Measurements from ENCODE around the gene FPR1.

The FPR1 gene, protein sequence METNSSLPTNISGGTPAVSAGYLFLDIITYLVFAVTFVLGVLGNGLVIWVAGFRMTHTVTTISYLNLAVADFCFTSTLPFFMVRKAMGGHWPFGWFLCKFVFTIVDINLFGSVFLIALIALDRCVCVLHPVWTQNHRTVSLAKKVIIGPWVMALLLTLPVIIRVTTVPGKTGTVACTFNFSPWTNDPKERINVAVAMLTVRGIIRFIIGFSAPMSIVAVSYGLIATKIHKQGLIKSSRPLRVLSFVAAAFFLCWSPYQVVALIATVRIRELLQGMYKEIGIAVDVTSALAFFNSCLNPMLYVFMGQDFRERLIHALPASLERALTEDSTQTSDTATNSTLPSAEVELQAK

DNA sequence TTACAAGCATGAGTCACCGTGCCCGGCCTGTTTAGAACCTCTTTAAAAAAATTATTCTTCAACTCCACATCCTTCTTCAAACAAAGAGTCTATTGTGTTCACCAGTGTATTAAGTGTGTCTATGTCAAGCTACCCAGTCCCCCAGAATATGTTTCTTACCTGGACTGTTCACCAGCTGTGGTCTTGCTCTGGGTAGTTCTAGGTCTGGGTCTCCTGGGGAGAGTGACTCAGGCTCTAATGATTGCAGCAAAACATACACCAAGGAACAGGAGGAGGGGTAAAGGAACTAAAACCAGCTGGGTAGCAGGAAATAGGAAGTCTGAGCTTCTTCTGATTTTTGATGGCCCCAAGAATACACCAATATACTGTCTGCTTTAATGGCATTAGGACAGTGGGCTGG, at the start of gene FPR1:
TSS of gene FPR1 (minus strand) at position 224 of the 400 bp plus-strand sequence. CDS start 4,884 bp downstream, outside the sequence.
- in situ Hi-C loops (cut with MboI; ENCODE audit: low sequenced_read_pairs), result no loop called here

DNA sequence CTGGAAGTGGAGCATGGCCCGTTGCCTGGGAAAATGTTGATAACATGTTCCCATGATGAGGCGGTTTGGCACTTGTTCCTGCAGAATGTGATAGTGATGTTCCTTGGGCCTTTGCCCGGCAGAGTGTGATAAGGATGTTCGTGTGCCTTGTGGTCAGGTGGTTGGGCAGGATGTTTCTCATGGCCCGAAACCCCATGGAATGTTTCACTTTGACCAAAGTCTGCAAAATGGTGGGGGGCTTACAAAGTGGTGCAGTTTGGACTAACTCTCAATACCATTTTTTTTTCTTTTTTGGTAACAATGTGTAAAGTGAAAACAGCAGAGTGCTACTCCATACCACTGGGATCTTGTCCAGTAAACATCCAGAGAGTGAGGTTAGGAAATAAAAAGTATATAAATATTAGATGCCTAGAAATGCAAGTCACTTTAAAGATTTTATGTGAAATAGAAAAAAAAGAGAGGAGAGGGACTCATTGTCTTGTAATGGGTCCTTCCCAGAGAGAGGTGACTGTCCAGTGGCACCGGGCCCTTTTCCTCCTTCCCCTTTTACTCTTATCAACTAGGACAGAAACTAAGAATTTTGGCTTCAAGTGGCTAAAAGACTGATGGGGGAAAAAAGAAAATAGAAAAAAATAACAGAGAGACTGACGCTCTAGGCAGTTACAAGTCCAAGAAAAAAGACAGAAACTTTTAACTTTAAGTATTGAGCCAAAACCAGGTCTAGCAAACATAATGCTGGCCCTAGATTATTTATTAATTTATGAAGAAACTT, 49.0 kb upstream of the FPR1 start:
- in situ Hi-C loops (cut with MboI; ENCODE audit: low sequenced_read_pairs), result no loop called here

DNA sequence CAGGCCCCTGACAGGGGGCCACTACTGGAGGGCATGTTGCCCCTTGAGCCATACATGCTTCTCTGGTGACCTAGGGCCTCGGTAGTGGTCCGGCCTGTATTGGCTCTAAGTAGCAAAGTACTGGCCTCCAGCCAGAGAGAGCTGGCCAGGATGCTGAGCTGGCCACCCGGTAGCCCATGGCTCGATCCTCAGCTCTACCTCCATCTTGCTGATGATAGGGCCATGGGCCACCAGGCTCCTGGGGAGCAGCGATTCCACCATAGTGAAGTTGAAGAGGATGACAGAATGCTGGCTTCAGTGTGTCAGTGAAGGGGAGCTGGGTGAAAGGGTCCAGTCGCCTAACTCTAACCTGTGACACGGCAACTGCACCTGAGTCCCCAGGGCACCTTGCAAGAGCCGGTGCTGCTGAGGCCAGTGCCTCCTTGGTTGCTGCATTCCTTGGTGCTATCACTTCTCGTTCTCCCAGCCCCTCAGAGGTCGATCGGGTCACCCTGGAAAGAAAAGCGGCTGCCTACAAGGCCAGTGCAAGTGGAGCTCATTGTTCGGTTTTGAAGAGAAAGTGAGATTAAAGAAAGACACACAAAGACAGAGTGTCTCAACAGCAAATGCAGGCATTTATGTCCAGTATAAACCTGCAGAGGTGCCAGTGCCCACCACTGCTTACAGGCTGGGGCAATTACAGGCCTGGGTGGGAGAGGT, 48.2 kb upstream of the FPR1 start:
- in situ Hi-C loops (cut with MboI; ENCODE audit: low sequenced_read_pairs), result no loop called here

DNA sequence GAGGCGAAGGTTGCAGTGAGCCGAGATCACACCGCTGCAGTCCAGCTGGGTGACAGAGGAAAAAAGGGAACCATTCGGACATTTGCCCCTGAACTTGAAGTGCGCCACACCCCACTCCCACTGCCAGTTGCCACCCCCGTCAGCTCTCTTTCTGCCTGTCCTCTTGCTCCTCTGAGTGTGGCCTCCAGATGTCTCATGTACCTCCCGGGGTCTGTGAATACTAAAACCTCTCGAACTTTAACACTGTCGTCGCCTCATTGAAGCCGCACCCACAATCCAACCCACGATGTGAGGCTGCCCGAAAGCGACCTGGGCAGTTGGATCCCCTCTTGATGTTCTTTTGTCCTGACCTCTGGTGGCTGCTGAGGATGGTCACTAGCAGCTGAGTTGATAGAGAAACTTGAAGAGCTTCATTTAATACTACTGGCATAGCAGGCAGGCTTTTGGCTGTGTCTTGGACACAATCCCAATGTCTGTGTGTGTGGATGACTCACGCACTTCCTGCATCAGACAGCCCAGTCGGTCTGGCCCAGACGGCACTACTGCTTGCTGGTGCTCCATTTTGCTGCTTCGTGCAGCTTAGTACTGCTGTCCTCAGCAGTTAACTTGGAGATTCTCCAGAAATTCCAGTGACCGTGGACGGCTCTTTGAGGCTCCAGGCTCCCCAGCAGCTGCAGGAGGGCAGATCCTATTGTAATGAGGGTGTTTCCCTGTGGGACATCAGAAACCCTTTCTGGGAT, 47.5 kb upstream of the FPR1 start:
- in situ Hi-C loops (cut with MboI; ENCODE audit: low sequenced_read_pairs), result no loop called here

DNA sequence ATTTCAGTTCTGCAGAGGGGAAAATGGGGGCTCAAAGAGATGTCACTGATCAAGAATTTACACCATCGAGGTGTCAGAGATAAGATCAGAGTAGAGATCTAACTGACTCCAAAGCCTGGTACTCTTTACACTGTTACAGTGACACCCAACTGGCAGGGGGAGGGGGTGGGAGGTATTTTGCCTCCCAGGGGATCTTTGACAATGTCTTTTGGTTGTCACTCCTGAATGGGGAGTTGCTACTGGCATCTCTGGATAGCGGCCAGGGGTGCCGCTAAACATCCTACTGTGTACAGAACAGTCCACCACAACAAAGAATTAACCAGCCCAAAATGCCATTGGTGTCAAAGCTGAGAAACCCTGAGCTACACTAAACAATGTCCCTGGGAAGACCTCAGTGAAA, 46.4 kb upstream of the FPR1 start:
- in situ Hi-C loops (cut with MboI; ENCODE audit: low sequenced_read_pairs), result no loop called here

DNA sequence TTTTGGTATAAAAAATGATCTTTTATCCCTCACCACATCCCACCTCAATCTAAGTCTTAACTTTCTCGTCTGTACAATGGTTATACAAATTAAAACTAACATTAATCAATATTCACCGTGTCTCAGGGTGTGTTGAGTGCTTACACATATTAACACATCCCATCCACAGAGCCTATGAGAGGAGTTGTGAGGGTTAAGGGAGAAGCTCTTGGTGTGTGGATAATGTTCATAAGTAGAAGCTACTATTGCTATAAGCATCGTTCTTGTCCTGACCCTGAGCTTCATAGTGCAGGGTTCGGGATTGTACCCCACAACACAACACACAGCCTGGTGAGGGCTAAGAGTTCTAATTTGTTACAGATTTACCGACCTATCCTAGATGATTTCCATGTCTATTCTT, 45.8 kb upstream of the FPR1 start:
- in situ Hi-C loops (cut with MboI; ENCODE audit: low sequenced_read_pairs), result no loop called here

DNA sequence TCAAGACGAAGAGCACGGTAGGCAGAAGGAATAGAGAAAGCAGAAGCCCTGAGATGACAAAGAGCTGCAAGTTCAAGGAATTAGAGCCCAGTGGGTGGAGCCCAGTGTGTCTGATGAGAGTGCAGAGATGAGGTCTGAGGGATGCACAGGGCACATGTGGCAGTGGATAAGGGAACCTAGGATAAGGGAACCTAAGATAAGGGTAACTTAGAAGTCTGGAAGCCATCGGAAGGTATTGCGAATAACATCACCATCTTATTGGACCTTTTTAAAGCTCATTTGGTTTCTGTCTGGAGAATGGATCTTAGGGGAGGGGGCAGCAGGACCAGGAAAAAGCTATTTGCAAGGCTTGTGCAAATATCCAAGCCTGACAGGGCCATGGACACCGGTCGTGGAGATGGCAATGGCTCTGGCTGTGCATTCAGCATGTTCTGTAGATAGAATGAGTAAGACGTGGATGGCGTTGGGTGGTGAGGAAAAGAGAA, 44.6 kb upstream of the FPR1 start:
- in situ Hi-C loops (cut with MboI; ENCODE audit: low sequenced_read_pairs), result no loop called here

DNA sequence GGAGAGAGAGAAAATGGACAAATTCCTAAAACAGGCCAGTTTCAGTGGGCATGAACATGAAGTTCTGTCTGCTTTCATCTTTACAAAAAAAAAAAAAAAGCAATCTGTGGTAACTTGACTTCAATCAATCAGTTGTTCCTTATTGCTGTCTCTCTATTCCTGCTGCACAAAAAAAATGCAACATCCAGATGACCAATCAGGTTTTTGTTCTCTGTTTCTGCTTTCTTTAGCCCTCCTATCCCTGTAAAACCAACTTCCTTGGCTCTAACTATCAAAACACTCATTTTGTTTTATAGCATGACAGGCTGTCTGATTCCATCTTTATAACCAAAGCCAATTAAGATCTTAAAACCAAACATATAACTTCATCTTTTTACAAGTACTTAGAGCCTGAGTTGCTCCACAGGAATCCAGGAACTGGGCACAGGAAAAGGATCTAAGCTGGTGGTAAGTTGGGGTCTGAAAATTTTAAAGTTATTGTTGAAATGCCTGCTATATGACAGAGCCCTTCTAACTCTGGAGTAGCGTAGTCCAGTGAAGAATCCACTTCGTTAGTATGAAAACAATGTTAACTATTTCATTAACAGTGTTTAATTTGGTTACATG, 43.3 kb upstream of the FPR1 start, which contains the start of gene FPR3:
TSS of gene FPR3 (plus strand) at position 273 of the 606 bp plus-strand sequence. CDS start 28,592 bp downstream, outside the sequence.
- in situ Hi-C loops (cut with MboI; ENCODE audit: low sequenced_read_pairs), result no loop called here

DNA sequence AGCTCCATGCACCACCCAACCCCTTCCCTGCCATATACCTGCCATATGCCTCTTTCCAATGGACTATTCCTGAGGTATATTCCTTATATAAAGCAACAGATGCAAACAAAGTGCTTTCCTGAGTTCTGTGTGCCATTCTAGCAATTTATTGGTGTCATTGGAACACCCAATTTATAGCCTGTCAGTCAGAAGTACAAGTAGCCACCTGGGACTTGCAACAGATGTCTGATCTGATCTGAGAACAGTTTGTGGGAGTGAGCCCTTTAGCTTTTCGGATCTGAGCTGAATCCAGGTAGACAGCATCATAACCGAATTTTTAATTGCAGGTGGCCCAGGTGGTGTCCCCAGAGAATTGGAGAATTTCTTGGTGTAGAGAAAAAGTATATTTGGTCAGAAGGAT, 42.3 kb upstream of the FPR1 start:
- in situ Hi-C loops (cut with MboI; ENCODE audit: low sequenced_read_pairs), result no loop called here

DNA sequence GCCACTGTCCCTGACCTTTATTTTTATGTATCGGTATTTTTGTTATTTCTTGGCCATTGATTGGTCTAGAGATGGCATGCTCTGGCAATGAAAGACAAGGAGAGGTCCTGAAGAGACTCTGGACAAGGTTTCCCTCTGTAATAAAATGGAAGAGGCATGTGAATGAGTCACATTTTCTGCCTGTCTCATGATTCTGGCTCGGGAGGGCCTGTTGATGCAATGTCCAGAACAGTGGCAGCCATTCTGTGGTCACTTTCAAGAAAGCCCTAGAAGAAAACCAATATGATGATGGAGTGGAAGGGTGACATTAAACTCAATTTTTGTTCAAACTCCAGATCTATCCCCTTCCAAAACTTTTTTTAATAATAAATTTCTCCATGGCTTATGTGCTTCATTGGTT, 41.3 kb upstream of the FPR1 start:
- in situ Hi-C loops (cut with MboI; ENCODE audit: low sequenced_read_pairs), result no loop called here

DNA sequence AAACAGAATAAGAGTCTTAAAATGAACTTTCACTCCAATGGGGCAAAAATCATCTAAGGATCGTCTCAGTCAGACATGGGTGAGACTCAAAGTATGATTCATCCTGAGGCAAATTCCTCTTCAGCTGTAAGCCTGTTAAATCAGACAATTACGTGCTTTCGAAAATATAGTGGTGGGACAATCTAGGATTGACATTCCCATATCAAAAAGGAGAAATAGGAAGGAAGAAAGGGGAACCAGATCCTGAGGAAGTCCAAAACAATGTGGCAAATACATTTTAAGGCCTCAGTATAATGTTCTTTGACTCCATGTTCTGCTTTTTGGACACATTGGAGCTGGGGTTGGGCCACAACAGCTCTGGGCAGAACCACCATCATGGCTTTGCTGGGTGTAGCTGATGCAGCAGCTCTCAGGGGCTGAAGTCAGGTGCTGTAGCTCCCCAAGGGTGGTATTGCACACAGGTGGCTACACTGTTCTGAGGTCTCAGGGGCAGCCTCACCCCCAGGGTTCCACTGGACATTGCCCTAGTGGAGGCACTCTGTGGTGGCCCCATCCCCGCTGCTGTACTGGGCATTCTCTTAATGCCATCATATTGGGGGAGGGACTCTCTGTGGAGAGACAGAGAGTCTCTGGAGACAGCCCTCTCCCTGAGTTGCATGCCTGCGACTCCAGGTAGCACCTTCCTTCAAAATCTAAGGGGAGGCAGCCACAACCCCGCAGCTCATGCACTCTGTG, 37.5 kb upstream of the FPR1 start:
- in situ Hi-C loops (cut with MboI; ENCODE audit: low sequenced_read_pairs), result no loop called here

DNA sequence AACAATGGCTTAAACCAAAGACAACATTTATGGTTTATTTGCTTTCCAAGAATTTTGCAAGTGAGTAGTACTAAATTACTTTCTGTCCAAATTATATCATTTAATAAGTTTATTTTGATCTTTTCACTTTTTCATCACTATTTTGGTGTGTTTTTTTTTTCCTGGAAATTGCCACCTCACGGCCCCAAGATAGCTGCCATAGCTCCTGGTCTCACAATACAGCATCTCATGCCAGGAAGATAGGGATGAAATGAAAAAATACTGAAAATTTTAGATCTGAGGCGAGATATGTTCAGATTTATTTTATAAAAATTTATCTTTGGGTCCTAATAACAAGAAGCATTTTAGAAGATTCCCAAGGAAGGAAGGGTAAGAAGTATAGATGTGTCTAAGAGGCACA, 36.4 kb upstream of the FPR1 start:
- in situ Hi-C loops (cut with MboI; ENCODE audit: low sequenced_read_pairs), result no loop called here

DNA sequence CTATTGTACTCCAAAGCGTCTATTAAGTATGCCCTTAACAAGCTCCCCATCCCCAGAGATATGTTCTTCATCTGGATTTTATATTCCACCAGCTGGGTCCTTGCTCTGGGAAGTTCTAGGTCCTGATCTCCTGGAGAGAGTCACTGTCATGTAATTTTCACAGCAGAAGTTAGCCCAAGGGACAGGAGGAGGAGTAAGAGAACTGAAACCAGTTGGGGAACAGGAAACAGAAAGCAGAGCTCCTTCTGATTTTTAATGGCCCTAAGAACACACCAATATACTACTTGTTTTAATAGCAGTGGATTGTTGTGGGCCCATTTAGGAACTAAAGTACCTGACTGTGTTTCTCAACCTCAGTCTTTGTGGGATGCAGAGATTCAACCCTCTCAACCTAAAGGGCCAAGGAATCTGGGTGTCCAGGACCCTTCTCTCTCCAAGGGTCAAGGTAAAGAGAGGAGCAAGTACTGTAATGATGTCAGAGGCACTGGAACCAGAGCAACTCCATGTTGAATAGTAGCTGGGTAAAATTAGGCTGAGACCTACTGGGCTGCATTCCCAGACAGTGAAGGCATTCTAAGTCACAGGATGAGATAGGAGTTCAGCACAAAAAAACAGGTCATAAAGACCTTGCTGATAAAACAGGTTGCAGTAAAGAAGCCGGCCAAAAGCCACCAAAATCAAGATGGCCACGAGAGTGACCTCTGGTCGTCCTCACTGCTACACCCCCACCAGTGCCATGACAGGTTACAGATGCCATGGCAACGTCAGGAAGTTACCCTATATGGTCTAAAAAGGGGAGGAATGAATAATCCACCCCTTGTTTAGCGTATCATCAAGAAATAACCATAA, 35.2 kb upstream of the FPR1 start:
- in situ Hi-C loops (cut with MboI; ENCODE audit: low sequenced_read_pairs), result no loop called here

DNA sequence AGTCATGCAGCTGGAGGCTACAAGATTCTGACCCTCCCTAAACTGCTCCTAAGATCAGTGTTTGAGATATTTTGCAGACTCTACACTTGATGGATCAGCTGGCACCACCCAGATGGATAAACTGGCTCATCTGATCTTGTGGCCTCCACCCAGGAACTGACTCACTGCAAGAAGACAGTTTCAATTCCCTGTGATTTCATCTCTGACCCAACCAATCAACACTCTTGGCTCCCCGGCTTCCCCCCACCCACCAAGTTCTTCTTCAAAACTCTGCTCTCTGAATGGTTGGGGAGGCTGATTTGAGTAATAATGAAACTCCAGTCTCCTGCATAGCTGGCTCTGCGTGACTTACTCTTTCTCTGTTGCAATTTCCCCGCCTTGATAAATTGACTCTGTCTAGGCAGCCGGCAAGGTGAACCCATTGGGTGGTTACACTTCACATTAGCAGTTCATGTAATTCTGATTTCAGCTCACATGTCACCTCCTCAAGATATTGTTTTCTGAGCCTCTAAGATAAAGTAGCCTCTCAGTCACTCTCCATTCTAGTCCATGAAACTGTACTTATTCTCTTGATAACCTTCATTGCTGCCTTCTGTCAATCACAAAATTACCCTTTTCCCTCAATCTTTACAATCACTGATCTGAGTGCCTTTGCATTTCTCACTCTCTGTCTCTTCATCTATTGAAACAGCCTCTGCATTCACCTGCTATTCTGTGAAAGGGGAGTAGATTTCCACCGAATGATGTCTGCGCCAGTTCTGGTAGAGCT, 33.4 kb upstream of the FPR1 start:
- in situ Hi-C loops (cut with MboI; ENCODE audit: low sequenced_read_pairs), result no loop called here

DNA sequence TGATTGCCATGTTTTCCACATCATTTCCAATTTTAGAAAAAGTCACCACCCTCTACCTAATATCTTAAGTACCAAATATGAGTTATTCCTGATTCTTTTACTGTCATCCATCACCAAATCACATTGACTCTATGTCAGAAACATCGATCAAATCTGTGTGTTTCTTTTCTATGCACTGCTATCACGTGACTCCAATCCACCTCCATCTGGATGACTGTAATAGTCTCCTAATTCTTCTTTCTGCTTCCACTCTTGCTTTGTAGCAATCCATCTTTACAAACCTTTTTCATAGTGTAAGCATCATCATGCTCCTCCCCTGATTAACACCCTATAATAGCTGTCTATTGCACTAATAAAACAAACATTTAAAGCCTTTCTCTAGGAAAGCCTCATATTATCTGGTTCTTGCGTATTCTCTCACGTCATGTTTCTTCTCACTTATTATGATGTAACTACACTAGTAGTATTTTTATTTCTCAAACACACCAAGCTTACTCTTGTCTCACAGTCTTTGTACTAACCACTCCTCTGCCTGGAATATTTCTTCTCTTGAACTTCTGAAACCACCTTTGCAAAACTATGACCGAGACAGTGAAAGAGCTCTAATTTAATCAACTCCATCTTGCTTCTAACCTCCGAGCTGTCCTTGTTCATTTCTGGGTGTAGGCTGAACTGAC, 32.6 kb upstream of the FPR1 start:
- in situ Hi-C loops (cut with MboI; ENCODE audit: low sequenced_read_pairs), result no loop called here

DNA sequence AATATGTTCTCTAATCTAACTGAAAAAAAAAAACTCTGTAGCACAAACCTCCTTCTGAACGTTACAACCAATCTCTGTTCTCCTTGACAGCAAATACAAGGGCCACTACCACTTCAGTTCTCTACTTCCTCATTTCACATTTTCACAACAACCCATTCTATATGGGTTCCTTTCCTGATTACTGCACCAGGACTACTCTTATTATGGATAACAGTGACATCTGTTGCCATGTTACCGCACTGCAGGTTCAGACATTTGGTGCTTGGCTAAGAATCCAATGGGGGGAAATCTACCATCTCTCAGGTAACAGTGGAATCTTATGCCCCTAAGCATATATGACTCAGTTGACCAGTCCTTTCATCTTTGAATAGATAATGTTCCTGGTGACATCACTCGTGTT, 31.7 kb upstream of the FPR1 start:
- in situ Hi-C loops (cut with MboI; ENCODE audit: low sequenced_read_pairs), result no loop called here

DNA sequence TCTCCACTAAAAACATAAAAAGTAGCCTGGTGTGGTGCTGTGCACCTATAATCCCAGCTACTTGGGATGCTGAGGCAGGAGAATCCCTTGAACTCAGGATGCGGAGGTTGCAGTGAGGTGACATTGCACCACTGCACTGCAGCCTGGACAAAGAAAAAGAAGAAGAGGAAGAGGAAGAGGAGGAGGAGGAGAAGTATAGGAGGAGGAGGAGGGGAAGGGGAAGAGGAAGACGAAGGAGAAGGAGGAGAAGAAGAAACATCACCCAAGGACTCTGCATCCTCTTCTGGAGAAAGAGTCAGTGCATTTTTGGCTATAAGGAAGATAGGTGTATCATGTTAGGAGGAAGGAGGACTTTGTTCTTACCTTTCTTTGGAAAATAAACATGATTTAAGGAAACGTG, 30.3 kb upstream of the FPR1 start:
- in situ Hi-C loops (cut with MboI; ENCODE audit: low sequenced_read_pairs), result no loop called here

DNA sequence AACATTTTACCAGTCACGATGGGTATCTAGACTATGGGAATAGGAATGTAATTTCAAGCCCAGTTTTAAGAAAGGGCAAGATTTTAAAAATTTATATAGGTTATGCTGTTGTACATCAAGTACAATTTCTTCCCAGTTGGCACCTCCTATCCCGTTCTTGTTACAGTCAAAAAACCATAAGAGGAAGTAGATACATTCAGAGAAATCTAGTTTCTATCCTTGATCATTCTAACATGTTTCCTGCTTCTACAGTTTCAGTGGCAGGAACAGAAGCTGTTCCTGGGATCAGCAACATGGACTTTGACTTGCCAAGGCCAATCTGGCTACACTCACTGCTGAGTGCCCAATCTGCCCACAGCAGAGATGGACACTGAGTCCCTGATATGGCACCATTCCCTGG, 28.6 kb upstream of the FPR1 start:
- in situ Hi-C loops (cut with MboI; ENCODE audit: low sequenced_read_pairs), result no loop called here

All from HL-60/S4 (cell line).